H4 (cell line): ENCODE results near the gene POLDIP2. TPM values are rescaled to one million over a fixed set of nuclear protein-coding genes. Genes with fewer than 3 reads are reported as not detected.

Source experiments
- DNase-seq: peaks from one replicate; pipeline ENCODE4 v3.0.0-alpha.2; 2015; ENCODE audit warnings: low spot score
- total RNA-seq: library from RNA; depleted of rRNA; stranded (reverse); fragments of >200 nt; shearing (Covaris generic); gene quantifications from 2 replicates; pipeline ENCODE4 v1.2.3, GENCODE V29; 2014

Gene POLDIP2
- total RNA-seq, 1 experiment from 2014 or later = 108 TPM

DNA sequence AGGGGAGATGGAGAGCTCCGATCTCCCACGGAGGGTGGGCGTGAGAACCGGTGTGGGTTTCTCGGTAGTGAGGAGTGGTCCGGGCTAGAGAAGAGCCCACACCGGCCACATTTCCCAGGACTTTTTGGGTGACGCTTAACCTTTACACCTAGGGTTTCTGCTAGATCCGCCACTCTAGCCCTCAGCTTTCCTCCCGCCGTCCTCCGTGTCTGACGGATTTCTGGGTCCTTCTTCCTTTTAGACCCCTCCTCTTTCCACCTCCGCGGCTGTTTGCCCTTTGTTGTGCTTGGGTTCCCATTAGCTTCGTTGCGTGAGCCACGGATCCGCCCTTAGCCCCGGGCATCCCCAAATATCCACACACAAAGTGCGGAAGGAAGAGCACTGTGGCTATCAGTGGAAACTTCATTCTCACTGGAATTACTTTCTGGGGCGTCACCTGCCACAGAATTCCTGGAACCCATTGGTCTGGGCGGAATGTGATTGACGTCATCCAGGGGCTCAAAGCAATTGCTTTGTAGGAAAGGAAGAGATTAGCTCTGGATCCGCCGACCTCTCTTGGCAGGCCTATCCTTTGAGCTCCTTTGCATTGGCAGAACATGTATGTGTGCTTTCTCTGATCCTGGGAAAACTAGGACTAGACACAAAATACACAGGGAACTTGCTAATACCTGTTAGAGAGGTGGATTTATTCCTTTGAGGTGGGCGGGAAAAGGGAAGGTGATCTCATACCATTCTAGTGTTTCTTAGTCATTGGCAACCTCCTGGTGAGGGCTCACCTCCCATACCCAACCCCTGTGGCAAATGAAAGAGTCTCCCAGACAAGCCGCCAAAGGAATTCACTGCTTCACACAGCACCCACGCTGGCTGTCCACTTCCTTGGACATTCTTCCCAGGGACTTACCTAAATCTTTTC is 21.1 kb downstream of the POLDIP2 start:
- peak; percentile 83 for DNase-seq

DNA sequence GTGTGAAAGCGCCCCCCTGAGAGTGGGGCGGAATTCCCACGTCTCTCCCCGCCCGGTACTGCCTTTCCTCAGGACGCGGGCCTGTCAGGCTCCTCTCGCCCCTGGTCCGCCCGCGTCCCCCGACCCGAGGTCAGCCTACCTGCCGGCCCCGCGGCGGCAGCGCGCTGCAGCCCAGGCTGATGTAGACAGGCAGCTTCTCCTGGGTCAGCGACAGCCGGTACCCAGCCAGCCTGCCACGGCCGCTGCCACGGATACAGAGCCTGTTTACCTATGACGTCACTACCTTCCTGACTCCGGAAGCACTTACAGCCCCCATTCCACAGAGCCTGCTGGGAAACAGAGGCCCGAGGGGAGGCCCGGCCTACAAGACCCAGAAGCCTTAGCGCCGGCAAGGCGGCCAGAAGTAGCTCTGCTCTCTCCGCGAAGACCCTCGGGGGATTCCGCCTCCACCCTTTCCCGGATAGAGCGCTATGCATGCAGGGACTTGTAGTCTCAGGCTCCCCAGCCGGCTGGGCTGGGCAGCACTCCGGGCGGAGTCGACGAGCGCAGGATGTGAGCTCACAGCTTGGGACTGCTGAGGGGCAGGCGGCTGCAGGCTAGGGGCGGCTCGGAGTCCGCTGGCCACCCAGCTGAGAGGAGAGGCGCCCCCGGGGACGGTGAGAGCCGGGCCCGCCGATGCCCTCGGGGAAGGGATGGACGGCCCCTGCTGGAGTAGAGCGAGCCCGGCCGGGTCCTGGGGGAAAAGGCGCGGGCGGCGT is 21.9 kb downstream of the POLDIP2 start, which contains the start of the genes IFT20 and TNFAIP1:
IFT20 (minus strand) TSS at position 272 of the 758 bp plus-strand sequence. CDS start 3,487 bp downstream, outside the sequence.
TNFAIP1 (plus strand) TSS at position 561 of the 758 bp plus-strand sequence. CDS start 3,761 bp downstream, outside the sequence.
- DNase-seq = peak; percentile 99

DNA sequence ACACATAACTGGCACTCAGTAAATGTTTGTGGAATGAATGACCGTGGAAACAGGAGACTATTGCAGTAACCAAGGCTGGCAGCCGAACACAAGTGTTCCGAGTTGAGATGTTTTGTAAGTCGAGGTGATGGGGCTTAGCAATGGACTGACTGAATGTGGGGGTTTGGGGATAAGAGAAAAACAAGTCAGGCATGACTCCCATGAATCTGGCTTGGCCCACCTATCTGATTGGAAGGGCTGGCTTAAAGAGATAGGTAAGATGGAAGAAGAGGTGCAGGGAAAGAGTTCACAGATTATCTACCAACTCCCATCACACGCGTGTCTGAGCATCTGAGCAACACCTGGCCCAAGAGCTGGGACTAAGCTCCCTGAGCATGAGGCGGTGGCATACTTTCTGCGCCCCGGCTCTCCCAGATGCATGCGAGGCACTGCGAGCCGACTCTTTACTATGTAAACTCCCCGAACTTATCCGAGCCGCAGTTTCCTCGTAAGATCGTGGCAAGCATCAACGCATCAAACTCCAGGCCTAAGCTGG is 22.6 kb downstream of the POLDIP2 start:
- no peak for DNase-seq

DNA sequence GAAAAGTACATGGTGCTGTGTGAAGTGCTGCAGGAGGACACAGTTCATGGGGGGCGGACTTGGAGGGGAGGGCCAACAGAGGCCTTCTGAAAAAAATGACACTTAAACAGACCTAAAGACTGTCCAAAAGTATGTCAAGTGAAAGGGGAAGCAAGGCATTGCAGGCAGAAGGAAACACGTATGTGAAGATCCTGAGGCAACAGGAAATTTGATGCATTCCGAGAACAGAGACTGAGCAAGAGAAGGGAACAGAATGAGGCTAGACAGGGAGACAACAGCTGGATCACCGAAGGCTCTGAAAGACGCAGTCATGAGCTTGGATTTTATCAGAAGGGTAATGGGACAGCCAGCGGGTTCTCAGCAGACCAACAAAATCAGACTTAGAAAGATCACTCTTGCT is 23.2 kb downstream of the POLDIP2 start:
- DNase-seq = no peak

DNA sequence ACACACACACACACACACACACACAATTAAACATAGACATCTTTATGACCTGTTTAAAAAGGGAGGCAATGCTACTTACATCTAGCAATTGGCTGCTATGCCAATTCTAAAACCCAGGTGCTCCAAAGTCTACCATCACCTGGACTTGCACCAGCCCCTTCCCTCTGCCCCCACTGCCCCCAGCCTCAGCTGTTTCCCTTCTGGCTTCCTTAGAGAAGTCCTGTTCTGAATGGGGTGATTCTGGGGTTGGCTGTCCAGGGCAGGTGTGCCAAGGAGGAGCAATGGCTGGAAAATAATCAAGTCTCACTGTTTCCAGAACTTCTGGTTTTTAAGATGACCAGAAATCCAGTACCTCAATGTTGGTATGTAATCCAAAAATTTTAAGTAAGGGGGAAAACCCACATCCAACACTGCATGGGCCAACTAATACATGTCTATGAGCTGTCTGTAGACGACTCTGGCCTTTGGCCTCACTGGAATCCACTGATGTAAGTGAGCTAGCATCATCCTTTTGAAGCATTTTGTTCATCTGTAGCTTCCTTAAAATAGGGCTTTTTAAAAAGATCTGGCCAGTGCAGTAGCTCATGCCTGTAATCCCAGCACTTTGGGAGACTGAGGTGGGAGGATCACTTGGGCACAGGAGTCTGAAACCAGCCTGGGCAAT is 24.1 kb downstream of the POLDIP2 start:
- no peak for DNase-seq

DNA sequence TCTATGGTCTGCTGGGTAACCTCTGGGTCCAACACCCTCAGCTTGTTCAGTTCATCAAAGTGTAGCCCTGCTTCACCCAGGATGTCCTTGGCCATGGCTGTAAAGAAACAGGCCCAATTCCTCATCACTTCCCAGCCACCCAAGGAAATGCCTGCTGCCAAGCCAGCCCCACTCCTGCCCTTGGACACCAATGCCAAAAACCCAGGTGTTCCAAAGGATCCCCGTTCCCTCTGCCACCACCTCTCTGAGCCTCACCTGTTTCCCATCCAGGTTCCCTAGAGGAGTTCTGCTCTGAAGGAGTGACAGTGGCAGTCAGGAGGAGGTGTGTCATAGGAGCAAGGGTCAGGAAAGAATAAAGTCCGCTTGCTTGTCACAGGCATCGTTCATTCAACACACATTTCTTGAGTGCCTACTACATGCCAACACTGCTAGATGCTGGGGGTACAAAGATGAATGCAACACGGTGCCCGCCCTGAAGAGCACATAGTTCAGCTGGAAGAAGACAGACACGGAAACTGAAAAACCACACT is 25.4 kb downstream of the POLDIP2 start:
- DNase-seq = no peak

DNA sequence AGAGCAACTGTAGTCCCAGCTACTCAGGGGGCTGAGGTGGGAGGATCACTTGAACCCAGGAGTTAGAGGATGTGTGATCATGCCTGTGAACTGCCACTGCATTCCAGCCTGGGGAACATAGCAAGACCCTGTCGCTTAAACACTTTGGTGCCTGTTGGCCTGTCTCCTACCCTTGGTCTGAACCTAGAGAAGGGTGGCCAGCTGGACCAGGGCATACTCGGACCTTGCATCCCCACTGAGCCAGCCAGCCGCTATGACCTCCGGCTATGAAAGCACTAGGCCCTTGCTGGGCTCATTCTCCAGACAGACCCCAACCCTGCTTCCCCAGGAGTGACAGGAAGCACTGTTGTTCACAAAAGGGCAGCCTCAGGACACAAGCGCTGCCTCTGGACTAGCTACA is 26.7 kb downstream of the POLDIP2 start:
- DNase-seq = no peak

DNA sequence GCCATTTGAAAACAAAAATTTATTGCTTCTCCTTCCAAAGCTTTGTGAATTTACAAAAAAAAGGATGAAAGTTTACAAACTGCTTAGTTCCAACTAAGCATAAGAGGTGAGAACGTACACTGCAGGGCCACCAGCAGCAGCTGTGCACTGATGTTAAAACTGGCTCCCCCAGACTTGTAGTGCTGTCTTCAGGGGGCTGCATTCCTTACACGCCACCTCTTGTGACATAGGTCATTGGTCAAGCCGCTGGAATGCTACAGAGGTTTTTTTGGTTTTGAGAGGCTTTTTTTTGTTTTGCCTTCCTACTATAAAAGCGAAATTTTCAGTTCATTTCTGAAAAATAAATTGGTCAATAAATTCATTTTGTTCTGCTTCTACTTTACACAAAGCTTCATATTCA is 29.0 kb downstream of the POLDIP2 start:
- no peak for DNase-seq

DNA sequence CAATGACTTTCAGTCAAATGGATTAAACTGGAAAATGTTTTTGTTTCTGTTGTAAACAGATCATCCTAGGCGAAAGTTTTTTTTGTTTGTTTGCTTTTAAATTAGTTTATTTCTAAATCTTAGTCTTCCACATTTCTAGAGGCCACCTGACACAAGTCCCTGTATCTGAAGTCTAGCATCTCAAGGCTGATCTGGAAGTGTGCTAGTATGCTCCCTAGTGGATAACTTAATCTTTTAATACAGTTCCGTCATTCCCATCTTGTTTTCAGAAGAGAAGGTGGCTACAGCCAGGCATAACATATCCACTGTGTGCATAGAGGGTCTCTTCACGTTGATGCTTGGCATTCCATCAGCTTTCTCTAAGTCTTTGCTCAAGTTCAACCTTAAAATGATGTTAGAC is 29.6 kb downstream of the POLDIP2 start:
- DNase-seq = no peak

DNA sequence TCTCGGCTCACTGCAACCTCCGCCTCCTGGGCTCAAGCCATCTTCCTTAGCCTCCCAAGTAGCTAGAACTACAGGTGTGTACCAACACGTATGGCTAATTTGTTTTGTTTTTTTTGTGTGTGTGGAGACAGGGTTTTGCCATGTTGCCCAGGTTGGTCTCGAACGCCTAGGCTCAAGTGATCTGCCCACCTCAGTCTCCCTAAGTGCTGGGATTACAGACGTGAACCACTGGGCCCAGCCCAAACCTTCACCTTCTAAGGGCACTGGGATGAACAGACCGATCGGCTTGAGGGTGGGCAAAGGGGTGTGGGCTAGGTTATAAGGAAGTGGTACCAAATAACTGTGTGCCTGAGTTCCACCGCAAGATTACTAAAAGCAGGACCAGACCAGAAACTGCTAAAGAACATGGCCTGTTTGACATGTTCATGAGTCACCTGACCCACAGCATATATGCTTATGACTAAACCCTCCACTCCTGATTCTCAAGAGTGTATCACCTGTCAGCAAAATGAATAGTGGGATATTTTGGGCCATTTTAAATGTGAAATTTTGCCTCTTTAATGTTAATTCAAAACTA is 30.2 kb downstream of the POLDIP2 start:
- no peak for DNase-seq

DNA sequence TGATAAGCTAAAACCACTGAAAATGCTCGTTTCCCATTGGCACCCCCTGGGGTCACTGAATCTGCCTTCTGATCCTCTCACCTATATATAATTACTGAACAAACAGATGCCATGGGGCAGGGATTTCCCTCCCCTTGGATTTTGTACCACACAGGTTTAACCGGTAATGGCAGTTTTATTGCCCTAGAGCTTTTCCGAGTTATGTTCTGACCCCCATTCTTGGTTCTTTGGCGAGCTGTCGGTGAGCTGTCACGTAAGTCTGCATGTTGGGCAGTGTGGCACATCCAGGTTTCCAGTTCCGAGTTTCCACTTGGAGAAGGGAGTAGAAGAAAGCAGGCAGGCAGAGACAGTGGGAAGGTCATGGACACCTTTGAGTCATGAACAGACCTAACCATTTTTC is 31.2 kb downstream of the POLDIP2 start:
- no peak for DNase-seq

DNA sequence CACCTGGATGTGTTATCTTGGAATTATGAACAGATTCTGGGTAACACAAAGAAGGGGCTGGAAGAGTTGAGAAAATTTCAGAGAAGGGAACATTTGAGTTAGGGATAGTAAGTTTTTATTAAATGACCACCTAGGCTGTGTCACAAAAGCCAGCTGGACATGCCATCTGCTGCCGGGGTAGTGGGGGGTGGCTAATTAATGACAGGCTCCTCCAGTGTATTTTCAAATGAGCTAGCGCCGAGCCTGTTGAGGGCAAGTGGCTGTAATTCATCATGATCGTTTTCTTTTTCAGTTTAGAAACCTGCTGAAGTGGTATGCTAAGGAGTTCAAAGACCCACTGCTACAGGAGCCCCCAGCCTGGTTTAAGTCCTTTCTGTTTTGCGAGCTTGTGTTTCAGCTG is 32.1 kb downstream of the POLDIP2 start:
- DNase-seq = no peak

DNA sequence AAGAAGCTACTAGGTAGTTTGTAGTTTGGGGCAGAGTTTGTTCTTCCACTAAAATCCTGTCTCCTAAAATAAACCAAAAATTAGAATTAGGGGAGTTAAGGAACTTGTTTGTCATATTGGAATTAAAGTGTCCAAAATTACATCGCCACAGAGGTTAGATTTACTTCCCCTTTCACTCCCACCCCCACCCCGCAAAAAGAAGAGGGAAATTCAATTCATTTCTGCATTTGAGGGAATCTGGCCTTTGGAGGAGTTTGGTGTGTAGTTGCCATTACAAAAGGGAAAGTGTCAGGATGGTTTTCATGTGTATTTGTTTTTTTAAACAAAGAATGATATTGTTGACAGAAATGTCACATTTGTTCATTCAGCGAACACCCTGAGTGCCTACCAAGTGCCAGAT is 32.5 kb downstream of the POLDIP2 start:
- DNase-seq = no peak

DNA sequence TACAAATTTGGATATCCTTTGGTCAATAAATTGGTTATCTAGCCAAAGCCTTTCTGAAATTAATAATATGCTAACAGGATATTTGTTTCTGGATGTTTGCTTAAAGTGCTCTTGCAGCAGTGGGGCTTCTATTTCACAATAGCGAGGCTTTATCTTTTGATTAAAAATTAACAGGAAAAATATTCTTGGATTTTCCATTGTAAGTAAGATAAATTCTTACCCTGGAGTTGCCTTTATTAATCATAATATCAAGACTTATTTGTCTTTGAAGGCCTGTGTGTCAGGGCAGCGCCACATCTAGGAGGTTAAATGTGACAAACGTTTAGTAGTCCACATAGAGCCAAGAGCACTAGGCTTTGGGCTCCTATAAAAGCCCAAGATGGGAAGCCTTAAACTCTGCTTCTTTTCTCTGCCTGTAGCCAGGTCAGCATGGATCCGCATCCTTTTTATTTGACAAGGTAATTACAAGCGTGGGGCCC is 33.0 kb downstream of the POLDIP2 start:
- no peak for DNase-seq

DNA sequence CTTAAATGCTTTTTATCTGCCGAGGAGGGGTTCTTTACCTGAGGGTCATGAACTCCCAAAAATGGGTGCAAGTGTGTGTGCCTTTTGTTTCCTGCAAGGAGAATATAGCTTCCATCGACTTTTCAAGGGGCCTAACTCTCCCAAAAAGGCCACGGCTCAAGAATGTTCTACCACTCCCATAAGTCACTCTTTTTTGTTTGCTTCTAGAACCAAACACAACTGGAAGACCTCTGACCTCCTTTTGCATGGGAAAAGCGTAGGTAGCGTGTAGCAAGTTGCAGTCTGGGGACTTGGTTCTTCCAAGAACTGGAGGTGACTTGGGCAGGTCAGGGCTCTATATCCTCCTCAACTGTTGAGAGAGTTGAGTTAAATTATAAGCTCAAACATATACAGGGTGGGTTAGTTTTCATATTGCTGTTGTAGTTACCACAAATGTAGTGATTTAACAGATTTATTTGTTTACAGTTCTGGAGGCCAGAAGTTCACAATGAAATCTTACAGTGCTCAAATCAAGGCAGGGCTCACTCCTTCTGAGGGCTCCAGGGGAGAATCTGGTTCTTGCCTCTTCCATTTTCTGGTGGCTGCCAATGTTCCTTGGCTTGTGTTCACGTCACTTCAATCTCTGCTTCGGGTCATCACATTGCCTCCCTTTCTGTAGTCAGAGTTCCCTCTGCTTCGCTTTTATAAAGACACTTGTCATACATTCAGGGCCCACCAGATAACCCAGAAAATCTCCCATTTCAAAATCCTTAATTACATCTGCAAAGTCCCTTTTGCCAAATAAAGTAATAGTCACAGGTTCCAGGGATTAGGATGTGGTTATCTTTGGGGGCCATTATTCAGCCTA is 36.9 kb downstream of the POLDIP2 start:
- no peak for DNase-seq

DNA sequence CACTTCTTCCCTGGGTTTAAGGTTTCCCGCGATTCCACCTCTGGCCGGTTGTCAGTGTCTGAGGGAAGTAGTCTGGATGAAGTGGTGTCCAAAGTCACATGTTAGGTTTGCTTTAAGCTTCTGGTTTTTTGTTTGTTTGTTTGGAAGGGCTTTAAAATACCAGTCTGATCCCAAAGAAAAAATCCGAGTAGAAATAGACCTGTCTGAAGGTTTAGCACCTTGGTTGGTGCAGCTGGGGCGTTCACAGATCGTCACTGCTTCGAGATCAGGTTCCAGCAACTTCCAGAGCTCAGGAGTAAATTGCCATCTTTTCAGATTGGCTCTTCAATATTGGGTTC is 37.8 kb downstream of the POLDIP2 start:
- DNase-seq = no peak

DNA sequence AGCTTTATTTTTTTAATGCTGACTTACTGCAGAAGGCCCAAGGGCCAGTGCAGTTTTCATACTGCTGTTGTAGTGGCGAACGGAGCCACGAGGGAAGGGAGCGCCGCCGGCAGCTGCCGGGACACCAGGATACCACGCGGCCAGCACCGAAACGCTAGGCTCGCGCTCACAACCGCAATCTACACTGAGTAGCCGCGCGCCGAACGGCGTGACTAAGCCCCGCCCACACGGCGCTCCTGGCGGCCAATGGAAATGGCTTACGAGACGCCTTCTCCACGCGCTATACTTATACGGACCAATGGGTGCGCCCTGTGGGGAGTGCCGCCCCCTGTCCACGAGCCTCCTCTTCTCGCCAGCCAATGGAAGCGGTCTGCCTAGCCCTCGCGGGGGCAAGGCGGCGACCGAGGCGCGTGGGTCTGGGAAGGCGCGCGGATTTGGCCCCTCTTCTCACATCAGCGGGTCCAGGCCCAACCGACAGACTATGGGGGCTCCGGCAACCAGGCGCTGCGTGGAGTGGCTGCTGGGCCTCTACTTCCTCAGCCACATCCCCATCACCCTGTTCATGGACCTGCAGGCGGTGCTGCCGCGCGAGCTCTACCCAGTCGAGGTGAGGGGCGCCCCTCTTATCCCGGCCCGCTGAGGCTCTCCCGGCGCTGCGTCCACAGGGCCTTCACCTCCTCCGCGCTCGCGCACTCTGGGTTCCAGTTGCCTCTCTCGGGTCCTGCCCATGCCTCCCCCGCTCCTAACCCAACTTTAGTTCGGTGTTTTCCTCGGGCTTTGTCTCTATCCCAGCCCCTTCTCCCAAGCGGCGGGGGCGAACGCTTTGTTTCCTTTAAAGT is 38.3 kb downstream of the POLDIP2 start, which contains the start of gene TMEM97:
TMEM97 (plus strand) TSS at position 442 of the 839 bp plus-strand sequence; CDS start at position 482, 40 bp downstream.
- DNase-seq = peak; percentile 97

DNA sequence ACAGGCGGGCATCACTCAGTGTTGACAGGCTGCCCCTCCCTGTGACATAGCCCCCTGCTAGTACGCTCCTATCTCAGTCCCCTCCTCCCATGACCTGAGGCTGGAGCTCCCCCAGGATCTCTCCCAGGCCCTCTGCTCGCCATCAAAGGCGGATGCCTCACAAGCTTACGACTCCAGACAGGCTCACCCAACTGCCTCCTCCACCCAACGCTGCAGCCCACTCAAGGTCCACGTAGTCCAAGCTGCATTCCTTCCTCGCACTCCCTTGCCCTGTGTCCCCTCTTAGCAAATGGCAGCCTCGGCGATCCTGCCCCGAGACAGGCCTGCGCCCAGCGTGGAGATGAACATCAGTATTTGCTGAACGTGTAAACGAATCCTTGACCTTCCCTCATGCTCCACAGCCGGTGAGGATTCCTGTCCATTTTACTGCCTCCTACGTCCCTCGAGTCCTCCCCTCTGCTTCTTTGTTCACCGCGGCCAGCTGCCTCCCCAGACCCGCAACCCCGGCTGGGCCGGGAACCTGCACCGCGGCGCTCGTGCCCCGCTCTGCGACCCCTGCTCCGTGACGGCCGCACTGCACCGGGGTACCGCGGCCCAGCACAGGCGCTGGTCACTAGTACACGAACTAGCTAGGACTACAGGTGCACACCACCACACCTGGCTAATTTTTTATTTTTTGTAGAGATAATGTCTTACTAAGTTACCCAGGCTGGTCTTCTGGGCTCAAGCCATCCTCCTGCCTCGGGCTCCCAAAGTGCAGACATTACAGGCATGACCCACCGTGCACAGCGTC is 39.2 kb downstream of the POLDIP2 start:
- DNase-seq = no peak
